ENCODE measurements around the gene IMMT.
"Not testable (repeated sequence)": the region's sequence is repeated elsewhere in the genome, so short reads cannot be mapped to it uniquely, and the experiment has no call there.

IMMT gene

GRCh38 chr2:86225581-86225980, 30.3 kb upstream of the IMMT start:
- no peak for DNase-seq

- DNase-seq = no peak
Observed at GRCh38 chr2:86224645-86225355, 29.5 kb upstream of the IMMT start.

GRCh38 chr2:86223927-86224560, 28.8 kb upstream of the IMMT start:
- no peak for DNase-seq

GRCh38 chr2:86223140-86223926, 28.1 kb upstream of the IMMT start:
- peak; percentile 57 for DNase-seq

- DNase-seq = peak; percentile 11
Observed at GRCh38 chr2:86221066-86221684, 25.9 kb upstream of the IMMT start.

- no peak for DNase-seq
Observed at GRCh38 chr2:86219896-86220295, 24.6 kb upstream of the IMMT start.

GRCh38 chr2:86218124-86218523, 22.9 kb upstream of the IMMT start:
- DNase-seq = no peak

- peak; percentile 65 for DNase-seq
Observed at GRCh38 chr2:86216575-86217555, 21.6 kb upstream of the IMMT start.

- DNase-seq = no peak
Observed at GRCh38 chr2:86214503-86214832, 19.2 kb upstream of the IMMT start.

- DNase-seq = no peak
Observed at GRCh38 chr2:86213699-86214502, 18.6 kb upstream of the IMMT start.

GRCh38 chr2:86213056-86213455, 17.8 kb upstream of the IMMT start:
- no peak for DNase-seq

GRCh38 chr2:86211796-86212188, 16.5 kb upstream of the IMMT start:
- DNase-seq = no peak

GRCh38 chr2:86211033-86211795, 16.0 kb upstream of the IMMT start:
- no peak for DNase-seq

GRCh38 chr2:86204458-86204857, 9.2 kb upstream of the IMMT start:
- no peak for DNase-seq

GRCh38 chr2:86203614-86204013, 8.4 kb upstream of the IMMT start:
- DNase-seq = no peak

GRCh38 chr2:86202702-86203101, 7.4 kb upstream of the IMMT start:
- no peak for DNase-seq

- no peak for DNase-seq
Observed at GRCh38 chr2:86202336-86202692, 7.1 kb upstream of the IMMT start.

- peak; percentile 46 for DNase-seq
Observed at GRCh38 chr2:86201671-86202335, 6.5 kb upstream of the IMMT start.

GRCh38 chr2:86200564-86200963, 5.3 kb upstream of the IMMT start:
- DNase-seq = not testable (repeated sequence)

- no peak for DNase-seq
Observed at GRCh38 chr2:86199834-86200177, 4.5 kb upstream of the IMMT start.
